Measurements from ENCODE around the gene AP3B1. TPM values are rescaled to one million over a fixed set of nuclear protein-coding genes. Genes with fewer than 3 reads are reported as not detected.

Gene AP3B1
- total and polyA plus RNA-seq, 2 experiments from 2014 or later: 32.1 to 46.3 TPM

DNA sequence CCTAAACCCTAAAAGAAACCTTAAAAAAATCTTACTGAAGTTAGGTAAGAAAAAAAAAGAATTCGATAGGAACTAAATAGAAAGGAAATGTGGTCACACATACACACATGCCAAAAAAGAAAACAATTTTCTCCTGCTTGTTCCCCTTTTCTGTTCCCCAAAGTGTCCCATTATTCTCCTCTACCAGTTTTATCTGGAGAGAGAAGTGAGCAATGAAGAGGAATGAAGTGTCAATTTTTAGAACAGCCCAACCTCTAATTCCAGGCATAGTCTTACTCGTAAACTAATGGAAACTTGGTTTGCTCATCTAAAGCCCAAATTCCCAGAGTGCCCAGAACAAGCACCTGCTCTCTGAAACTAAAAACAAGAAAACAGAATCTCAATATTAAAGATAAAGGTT, 26.1 kb downstream of the AP3B1 start (continued):
- TF ChIP-seq, protein P1, sequence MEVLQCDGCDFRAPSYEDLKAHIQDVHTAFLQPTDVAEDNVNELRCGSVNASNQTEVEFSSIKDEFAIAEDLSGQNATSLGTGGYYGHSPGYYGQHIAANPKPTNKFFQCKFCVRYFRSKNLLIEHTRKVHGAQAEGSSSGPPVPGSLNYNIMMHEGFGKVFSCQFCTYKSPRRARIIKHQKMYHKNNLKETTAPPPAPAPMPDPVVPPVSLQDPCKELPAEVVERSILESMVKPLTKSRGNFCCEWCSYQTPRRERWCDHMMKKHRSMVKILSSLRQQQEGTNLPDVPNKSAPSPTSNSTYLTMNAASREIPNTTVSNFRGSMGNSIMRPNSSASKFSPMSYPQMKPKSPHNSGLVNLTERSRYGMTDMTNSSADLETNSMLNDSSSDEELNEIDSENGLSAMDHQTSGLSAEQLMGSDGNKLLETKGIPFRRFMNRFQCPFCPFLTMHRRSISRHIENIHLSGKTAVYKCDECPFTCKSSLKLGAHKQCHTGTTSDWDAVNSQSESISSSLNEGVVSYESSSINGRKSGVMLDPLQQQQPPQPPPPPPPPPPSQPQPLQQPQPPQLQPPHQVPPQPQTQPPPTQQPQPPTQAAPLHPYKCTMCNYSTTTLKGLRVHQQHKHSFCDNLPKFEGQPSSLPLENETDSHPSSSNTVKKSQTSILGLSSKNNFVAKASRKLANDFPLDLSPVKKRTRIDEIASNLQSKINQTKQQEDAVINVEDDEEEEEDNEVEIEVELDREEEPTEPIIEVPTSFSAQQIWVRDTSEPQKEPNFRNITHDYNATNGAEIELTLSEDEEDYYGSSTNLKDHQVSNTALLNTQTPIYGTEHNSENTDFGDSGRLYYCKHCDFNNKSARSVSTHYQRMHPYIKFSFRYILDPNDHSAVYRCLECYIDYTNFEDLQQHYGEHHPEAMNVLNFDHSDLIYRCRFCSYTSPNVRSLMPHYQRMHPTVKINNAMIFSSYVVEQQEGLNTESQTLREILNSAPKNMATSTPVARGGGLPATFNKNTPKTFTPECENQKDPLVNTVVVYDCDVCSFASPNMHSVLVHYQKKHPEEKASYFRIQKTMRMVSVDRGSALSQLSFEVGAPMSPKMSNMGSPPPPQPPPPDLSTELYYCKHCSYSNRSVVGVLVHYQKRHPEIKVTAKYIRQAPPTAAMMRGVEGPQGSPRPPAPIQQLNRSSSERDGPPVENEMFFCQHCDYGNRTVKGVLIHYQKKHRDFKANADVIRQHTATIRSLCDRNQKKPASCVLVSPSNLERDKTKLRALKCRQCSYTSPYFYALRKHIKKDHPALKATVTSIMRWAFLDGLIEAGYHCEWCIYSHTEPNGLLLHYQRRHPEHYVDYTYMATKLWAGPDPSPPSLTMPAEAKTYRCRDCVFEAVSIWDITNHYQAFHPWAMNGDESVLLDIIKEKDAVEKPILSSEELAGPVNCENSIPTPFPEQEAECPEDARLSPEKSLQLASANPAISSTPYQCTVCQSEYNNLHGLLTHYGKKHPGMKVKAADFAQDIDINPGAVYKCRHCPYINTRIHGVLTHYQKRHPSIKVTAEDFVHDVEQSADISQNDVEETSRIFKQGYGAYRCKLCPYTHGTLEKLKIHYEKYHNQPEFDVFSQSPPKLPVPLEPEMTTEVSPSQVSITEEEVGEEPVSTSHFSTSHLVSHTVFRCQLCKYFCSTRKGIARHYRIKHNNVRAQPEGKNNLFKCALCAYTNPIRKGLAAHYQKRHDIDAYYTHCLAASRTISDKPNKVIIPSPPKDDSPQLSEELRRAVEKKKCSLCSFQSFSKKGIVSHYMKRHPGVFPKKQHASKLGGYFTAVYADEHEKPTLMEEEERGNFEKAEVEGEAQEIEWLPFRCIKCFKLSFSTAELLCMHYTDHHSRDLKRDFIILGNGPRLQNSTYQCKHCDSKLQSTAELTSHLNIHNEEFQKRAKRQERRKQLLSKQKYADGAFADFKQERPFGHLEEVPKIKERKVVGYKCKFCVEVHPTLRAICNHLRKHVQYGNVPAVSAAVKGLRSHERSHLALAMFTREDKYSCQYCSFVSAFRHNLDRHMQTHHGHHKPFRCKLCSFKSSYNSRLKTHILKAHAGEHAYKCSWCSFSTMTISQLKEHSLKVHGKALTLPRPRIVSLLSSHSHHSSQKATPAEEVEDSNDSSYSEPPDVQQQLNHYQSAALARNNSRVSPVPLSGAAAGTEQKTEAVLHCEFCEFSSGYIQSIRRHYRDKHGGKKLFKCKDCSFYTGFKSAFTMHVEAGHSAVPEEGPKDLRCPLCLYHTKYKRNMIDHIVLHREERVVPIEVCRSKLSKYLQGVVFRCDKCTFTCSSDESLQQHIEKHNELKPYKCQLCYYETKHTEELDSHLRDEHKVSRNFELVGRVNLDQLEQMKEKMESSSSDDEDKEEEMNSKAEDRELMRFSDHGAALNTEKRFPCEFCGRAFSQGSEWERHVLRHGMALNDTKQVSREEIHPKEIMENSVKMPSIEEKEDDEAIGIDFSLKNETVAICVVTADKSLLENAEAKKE (CRISPR knock-in tag; IDR thresholded peaks at IDR 0.05): no peak
- TF ChIP-seq, protein P2, sequence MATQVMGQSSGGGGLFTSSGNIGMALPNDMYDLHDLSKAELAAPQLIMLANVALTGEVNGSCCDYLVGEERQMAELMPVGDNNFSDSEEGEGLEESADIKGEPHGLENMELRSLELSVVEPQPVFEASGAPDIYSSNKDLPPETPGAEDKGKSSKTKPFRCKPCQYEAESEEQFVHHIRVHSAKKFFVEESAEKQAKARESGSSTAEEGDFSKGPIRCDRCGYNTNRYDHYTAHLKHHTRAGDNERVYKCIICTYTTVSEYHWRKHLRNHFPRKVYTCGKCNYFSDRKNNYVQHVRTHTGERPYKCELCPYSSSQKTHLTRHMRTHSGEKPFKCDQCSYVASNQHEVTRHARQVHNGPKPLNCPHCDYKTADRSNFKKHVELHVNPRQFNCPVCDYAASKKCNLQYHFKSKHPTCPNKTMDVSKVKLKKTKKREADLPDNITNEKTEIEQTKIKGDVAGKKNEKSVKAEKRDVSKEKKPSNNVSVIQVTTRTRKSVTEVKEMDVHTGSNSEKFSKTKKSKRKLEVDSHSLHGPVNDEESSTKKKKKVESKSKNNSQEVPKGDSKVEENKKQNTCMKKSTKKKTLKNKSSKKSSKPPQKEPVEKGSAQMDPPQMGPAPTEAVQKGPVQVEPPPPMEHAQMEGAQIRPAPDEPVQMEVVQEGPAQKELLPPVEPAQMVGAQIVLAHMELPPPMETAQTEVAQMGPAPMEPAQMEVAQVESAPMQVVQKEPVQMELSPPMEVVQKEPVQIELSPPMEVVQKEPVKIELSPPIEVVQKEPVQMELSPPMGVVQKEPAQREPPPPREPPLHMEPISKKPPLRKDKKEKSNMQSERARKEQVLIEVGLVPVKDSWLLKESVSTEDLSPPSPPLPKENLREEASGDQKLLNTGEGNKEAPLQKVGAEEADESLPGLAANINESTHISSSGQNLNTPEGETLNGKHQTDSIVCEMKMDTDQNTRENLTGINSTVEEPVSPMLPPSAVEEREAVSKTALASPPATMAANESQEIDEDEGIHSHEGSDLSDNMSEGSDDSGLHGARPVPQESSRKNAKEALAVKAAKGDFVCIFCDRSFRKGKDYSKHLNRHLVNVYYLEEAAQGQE (IDR thresholded peaks at IDR 0.05; ENCODE audit: unreplicated experiment): no peak

DNA sequence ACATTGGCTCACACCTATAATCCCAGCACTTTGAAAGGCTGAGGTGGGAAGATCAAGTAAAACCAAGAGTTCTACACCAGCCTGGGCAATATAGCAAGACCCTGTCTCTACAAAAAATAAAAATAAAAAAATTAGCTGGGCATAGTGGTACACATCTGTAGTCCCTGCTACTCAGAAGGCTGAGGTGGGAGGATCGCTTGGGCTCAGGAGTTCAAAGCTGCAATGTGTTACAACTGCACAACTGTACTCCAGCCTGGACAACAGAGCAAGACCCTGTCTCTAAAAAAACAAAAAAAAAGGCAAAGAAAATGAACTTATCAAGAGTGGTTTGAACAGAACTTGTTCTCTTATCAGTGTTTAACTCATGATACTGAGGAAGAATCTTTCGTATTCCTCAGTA, 29.3 kb downstream of the AP3B1 start:
- TF ChIP-seq JUNB (IDR thresholded peaks at IDR 0.05; ENCODE audit: unreplicated experiment) (no peak), NANOG (IDR thresholded peaks at IDR 0.05; ENCODE audit: borderline replicate concordance) (no peak), EZH2phosphoT487 (IDR thresholded peaks at IDR 0.05; ENCODE audit: unreplicated experiment) (no peak), CREB1 (CRISPR knock-in tag; IDR thresholded peaks at IDR 0.05; ENCODE audit: low read depth) (no peak)
- TF ChIP-seq, protein P1 (CRISPR knock-in tag; IDR thresholded peaks at IDR 0.05): no peak
- Histone ChIP-seq H3K27me3 (ENCODE audit: insufficient read depth) (no peaks in the 10 kb centered on the region), H3K4me2 (no peak overlapping the region), H3K79me2 (replicated peaks; ENCODE audit: insufficient read depth) (no peaks in the 10 kb centered on the region), H3K27ac (ENCODE audit: low read depth) (no peak overlapping the region), H3K36me3 (ENCODE audit: insufficient read depth) (no peaks in the 10 kb centered on the region), H3K9me2 (ENCODE audit: insufficient read depth) (no peaks in the 10 kb centered on the region), H4K20me1 (replicated peaks; ENCODE audit: insufficient read depth) (0 out of 2 replicates have a peak, but pooled peaks cover 4% of the 10 kb centered on the region), H3K4me1 (ENCODE audit: insufficient read depth) (no peaks in the 10 kb centered on the region), H3F3A (replicated peaks; ENCODE audit: low read depth) (no peaks in the 10 kb centered on the region), H2AFZ (no peak overlapping the region), H3K4me3 (no peak overlapping the region)
- Mint-ChIP-seq H3K27ac (no peak overlapping the region), H3K4me1 (peaks cover 5% of the 10 kb centered on the region; the same call in 2 of the 3 replicates), H3K36me3 (ENCODE audit: low read depth) (peaks cover 23% of the 10 kb centered on the region), H3K4me3 (no peak overlapping the region), H3K9me3 (no peaks in the 10 kb centered on the region; the same call in 2 of the 3 replicates), H3K27me3 (ENCODE audit: insufficient read depth, low read depth, poor library complexity) (no peaks in the 10 kb centered on the region)
- ATAC-seq: no peak
- no peak for DNase-seq (ENCODE audit: low spot score)

Data from GM23338 (cell line).